Measurements from ENCODE around the gene INPP4B.
"Not testable (repeated sequence)": the region's sequence is repeated elsewhere in the genome, so short reads cannot be mapped to it uniquely, and the experiment has no call there.

Gene INPP4B

DNA sequence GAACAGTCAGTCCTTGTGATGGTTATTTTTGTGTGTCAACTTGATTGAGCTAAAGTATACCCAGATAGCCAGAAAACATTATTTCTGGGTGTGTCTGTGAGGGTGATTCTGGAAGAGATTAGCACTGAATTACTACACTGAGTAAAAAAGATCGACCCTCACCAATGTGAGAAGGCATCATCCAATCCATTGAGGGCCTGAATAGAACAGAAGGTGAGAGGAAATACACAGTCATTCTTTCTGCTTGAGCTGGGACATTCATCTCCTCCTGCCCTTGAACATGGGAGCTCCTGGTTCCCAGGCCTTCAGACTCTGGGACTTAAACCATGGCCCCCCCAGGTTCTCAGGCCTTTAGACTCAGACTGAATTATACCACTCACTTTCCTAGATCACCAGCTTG is 22.3 kb downstream of the INPP4B start:
- DNase-seq, result no peak

DNA sequence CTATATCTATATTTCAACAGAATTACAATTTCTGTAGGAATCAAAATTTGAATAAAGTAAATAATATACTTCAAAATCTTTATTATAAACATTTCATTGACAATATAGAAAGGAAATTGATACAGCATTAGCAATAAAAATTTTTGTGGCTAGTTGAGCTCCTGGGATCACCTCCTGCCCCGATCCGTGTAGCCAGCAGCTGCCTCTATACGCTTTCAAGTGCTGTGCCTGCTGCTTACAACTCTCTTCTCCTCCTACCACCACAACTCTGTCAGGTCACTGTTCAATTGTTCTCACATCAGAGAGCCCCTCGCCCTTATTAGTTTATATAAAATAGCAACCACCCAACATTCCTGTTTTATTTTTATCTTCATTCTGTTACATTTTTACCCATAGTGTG is 27.6 kb downstream of the INPP4B start:
- no peak for DNase-seq

DNA sequence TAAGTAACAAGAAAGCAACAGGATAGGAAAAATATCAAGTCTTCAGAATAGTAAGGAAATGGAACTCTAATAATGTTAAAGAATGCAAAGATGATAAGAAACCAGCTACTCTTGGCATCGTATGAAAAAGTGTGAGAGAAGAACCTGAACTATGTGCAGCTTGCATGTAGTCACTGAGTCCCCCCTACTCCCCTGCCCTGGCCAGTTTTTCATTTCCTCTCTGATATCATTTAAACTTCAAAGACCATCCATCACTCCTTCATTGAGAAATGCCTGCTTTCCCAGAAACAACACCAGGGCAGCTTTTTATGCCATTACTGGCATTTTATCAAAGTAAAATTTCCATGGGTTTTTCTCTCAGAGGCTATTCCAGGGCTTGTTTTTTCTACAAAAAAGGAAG is 28.1 kb downstream of the INPP4B start:
- DNase-seq, result no peak

DNA sequence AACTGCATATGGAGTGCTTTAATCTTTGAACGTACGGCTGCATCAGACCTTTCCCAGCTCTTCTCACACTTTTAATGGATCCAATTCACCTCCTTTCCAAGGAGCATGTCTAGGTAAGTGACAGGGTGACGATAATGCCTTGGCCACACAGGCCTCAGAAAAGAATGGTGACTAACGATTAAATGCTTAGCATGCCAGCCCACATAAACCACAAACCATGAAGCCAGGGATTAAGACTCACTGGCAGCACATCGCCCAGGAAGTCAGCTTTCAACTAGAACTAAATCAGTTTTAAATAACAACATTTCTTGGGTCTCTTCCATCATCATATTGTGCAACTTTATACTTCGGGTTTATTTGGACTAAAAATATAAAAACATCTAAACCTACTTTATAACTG is 28.7 kb downstream of the INPP4B start:
- no peak for DNase-seq

DNA sequence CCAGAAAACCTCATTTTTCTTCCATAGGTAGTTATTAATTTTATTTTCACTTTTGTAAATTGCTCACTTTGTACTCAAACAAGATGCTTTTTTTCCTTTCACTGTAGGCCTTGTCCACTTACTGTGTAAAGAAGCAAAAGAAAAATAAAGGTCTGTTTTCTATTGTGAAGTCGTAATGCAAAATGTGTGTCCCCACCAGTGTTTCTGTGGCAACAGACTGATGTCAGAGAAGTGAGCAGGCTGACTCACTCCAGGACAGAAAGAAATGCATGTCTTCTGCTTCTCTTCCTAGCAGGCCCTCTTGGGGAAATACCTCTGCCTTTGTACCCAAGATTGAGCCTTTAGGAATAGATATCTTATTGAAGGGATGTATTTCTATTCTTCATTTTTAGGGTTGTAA is 30.3 kb downstream of the INPP4B start:
- DNase-seq, result no peak

DNA sequence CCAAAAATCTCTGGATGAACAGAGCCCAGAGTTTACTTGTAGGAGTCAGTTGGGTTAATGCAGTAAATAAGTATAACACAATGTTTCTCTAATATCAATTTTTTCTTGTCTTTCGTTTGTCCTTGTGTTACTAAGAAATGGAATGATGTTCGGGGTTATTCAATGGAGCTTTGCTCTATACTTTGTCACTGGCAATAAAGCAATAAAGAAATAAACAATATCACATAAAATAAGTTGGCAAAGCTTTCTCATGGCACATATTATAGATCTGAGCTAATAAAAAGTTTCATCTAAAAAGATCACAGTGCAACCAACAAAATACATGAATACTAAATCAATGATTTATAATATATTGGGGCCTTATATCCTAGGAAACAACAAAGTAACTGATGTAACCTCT is 32.7 kb downstream of the INPP4B start:
- DNase-seq, result no peak

DNA sequence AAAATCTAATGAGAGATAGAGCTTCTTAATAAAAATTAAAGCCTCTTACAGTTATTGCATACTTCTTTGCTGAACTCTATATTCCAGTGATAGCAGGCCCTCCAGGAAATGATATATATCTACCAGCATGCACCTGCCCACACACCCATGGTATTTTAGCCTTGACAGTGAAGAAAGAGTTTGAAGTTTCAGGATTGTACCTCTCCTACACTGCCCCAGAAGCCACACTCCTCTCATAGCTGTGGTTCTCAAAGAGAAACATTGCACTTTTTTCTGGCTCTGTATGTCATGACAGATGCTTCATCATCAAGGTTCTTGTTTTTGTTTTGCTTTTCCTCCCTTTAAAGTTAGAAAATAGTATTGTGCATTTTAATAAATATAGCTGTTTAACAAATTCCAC is 34.0 kb downstream of the INPP4B start:
- DNase-seq, result no peak

DNA sequence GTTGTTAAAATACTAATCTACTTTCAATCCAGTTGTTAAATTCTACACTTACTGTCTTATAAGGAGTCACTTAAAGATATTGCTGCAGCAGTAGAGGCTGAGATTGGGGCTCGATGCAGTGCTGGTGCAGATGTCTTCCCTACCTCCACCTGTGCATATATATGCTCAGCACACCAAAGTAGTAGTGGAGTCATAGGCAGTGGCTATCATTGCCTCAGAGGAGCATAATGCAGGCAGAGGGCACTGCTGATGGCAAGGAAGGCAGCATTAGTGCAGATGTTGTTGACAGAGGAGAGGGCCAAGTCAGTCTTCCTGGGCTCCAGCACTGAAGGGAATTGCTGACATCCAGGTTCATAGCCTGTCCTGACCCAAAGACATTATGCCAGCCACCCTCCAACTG is 35.1 kb downstream of the INPP4B start:
- no peak for DNase-seq

DNA sequence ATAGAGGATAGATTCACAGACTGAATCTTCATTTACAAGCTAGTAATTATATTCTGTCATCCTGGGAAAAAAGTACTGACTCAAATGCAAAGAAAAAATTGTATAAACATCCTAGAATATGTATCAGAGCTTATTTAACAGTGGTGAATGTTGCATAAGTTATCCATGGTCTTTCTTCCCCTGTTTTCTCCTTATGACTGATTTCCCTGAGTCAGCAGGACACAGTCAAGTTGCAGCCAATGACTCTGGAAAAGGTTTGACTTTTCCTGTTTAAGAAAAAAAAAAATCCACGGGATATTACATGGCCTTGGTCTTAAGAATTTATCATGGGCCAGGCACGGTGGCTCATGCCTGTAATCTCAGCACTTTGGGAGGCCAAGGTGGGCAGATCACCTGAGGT is 36.5 kb downstream of the INPP4B start:
- no peak for DNase-seq

DNA sequence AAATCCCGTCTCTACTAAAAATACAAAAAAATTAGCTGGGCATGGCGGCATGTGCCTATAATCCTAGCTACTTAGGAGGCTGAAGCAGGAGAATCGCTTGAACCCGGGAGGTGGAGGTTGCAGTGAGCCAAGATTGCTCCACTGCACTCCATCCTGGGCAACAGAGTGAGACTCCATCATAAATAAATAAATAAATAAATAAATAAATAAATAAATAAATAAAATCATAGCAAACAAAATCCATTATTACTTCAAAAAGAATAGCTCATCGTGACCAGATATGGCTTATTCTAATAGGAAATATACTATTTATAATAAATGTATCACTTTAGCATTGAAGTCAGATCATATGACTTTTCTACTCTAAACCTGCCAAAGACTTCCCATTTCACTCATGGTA is 42.2 kb downstream of the INPP4B start:
- not testable (repeated sequence) for DNase-seq

DNA sequence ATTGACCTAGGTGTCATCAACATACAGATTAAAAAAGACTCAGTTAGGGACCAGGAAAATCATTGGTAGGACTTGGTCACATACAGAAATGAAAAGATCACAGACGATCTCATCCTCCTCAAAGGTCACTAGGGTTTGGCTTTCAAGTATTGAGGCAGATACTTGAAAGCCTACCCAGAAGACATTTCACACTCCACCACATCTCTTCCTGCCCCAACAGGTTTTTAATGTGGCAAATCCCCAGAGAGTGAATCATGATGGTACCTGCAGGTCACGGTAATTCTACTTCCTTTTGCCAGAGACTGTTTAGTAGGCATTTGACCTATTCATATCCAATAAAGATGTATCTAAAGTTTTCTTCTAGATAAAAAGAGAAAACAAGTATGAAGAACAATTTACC is 44.1 kb downstream of the INPP4B start:
- DNase-seq, result no peak

DNA sequence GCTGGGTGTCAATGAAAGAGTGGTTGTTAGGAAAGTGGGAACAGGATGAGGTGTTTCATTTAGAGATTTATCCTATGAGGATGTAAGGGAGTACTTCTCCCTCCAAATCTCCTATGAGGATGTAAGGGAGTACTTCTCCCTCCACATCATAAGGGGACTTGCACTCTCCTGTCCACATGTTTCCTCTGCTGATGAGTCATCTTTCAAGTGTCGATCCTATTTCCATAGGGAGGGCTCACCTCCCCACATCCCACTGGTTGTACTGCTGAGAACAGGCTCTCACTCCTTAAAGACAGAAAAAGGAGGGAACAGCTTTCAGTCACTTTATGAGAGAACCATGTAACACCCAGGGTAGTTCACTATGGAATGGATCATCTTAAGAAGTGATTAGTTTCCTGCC is 65.0 kb downstream of the INPP4B start:
- no peak for DNase-seq

DNA sequence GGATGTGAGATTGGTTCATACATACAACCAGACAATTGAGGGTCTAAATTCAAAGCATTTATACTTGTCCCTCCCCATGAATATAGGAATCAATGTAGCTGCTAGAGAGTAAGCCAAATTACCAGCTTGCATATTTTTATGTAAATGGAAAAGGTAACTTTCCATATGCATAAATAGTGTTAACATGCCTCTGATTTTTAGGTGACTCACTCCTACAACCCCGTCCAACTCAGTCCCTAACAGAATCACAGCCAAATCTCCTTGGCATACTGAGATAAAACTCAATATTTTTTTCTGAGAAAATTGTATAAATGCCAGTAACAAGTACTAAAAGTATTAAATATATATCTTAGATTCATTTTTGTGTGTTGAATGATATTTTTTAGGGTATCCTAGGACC is 67.2 kb downstream of the INPP4B start:
- DNase-seq, result no peak

DNA sequence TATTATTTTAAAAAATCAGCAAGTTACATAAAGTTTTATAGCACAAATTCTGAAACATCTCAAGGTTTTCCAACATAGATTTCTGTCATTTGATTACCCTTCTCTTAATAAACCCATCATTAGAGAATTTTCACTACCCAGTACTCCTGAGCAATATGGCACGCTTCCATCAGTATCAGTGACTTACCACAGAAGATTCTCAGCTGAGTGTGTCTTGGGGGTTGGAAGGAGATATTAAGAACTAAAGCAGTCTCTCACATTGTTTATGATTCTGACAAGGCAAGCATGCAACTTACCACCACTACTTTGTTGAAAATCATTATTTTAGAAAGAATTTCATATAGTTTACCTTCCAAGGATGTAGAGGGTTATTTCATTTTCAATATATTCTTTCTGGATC is 67.7 kb downstream of the INPP4B start:
- no peak for DNase-seq

DNA sequence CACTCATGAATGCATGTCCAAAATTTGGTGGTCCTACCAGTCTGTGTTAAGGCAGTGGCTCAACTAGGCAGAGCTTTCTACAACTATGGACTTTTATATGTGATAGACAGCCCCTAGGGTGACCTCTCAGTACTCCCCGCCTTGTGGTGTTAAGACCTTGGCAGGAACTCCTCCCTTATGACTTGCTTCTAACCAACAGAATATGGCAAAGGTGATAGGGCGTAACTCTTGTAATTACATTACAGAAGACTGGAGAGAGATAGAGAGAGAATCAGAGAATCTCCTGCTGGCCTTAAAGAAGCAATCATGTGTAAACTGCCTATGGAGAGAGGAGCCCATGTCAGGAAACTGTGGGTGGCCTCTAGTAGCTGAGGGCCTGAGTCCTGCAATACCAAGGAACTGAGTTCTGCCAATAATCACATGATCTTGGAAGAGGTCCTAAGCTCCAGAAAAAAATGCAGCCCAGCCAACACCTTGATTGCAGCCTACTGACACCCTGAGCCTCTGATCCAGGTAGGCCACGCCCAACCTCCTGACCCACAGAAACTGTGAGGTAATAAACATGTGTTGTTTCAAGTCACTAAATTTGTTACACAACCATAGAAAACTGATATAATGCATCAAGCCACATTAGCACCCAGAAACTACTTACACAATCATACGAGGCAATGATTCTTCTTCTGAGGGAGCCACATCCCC is 68.9 kb downstream of the INPP4B start:
- DNase-seq, result no peak

DNA sequence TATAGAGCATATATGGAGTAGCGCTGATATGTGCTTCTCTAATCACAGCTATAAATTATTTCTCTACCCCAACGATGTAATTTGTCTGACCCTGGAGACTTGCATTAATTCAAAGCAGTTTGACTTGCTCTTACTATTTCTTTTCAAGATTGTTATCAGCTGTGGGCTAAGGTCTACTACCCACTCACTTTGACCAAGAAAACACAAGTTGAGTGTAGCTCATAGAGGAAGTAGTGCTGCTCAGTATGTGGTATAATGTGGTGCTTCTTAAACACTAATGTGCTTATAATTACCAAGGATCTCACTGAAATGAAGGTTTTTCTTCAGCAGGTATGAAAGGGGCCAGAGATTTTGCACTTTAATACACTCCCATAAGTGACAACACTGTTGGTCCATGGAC is 70.1 kb downstream of the INPP4B start:
- DNase-seq, result no peak

DNA sequence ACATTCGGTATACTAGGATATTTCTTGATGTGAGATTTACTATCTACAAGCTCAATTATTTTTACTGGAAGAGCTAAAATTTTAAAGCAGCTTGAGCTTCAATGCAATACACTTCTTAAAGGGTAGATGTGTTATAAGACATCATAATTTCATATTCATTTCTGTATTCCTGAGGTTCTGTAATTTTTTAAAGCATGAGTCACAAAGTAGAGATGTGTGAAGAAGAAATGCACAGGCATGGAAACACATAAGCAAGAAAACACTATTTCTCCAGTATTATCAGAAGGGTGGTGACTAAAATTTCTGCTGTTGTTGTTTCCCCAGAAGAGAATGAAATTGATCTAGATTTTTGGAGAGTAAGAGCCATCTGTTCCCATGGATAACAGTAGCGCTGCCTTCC is 72.6 kb downstream of the INPP4B start:
- DNase-seq, result no peak

DNA sequence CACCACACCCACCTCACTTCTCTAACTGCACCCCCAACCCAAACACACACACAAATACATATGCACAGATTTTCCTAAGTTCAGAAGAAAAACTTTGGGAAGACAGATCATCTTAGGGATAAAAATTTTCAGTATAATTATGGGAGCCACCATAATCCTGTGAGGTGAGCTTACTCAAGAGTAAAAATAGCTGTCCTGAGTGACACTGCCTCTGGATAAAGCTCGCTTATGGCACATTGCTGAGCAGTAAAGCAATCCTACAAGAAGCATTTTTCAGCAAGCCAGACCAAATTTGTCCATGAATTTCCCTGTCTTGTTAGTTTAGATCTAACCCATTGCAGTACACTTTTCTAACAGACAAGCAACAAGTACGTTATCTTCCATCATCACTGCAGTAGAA is 83.8 kb downstream of the INPP4B start:
- no peak for DNase-seq

DNA sequence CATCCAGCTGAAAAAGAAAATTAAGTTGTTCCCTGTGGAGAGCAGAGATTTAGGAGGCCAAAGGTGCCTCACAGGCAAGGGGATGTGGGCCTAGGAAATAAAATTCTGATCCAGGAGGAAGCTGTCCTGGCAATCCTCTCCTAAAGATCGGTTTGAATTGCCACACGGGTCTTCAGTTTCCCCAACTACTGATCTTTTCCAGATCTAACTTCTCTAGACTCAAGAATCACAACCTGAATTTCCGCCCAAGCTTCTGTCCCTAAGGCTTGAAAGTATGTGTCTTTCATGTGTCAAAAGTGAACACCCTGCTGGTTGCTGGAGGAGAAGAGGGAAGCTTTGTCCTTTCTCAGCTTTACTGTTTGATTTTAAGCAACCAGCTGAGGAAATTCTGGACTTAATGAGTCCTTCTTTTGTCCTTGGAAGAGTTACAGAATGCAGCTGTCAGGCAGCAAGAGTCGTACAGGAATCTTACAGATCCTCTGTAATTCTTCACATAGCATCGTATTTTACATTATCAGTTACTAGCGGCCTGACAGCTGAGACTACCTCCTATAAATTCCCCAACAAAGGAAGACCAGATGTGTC is 93.8 kb downstream of the INPP4B start:
- no peak for DNase-seq

DNA sequence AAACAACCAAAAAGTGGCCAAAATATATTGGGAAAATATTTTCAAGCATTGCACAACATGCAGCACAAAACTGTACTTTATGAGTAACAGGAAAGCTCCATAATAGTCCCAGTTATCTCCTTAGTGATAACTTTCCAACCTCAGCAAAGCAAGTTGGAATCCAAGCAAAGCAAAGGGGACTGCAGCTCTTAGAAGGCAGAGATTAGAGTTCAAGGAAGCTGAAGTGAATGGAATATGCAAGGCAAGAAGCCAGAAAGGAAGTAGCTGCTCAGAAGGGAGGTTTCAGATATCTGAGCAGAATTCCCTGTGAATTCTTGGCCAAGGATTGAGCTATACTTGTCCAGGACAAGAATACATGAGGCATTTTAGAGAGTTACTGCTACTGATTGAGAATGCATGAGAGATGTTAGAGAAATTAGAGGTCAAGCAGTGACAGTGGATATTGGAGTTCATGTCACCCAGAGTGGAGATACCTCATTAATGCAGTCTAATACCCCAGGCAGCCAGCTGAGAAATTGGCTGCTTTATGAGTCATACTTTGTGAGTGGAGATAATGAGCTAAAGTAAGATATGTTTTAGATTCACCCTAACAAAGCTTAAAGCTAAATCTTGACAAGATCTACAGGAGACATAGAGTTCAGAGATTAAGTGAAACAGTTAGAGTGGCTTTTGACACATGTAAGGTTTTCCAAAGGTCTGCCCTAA is 102.8 kb downstream of the INPP4B start:
- no peak for DNase-seq

DNA sequence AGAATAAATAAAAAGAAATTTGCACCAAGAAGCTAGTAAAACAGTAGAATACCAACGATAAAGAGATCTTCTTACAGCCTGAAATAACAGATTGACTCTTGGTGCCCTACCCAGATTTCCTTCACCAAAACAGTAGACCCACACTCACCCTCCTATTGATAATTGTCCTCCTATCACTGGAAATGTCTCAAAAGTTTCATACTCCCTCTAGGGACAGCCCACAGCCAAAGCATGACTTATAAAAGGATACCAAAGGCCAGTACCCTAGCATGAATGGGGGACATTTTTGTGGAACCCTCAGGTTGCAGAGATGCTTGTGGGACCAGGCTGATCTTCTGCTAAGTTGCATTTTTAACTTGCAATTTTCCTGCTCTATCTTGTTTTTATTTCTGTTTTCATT is 104.1 kb downstream of the INPP4B start:
- no peak for DNase-seq

DNA sequence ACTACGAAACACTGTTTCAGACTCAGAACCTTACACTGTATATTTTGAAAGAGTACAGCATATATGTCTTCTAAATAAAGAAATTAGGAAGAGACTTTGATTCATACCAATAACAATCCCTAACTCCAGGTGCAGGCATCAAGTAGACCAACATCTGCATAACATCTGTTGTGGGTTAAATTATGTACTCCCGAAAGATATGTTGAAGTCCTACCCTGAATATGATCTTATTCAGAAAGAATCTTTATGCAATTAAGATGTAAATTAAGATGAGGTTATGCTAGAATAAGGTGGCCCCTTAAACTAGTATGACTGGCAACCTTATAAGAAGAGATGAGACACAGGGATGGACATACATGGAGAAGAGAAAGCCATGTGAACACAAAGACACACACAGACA is 117.9 kb downstream of the INPP4B start:
- DNase-seq, result no peak

DNA sequence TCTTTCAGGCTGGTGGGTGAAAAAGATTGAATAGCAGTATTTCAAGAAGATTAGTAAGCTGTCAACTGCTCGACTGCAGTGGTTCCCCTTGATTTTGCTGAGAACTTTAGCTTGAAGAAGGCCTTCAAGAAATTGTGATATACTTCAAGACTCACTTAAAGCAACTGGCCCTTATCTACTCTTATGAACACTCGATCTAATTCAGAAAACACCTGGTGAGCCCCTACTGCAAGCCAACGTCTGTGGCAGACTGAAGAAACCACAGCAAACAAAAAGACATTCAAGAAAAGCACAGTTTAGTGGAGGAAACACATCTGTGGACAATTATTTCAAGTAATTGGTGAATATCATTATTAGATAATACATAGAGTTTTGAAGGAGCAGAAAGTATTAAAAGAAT is 119.0 kb downstream of the INPP4B start:
- DNase-seq, result no peak

DNA sequence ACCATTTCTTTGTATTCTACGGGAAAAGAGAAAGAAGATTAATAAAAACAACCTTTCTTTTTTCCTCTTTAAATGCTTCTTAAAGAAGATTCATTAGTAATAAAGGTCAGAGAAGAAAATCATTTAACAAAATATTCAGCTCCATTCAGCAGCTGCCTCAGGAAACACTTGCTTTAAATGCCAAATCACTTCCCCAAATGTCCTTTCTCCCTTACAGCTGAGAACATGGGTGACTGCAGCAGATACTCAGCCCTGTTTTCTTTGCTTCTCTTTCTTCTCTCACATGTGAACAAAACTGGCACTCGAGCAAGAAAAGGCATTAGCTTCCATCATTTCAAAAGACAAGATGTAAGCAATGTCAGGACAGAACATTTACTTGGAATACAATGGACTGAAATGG is 120.2 kb downstream of the INPP4B start:
- DNase-seq, result no peak

DNA sequence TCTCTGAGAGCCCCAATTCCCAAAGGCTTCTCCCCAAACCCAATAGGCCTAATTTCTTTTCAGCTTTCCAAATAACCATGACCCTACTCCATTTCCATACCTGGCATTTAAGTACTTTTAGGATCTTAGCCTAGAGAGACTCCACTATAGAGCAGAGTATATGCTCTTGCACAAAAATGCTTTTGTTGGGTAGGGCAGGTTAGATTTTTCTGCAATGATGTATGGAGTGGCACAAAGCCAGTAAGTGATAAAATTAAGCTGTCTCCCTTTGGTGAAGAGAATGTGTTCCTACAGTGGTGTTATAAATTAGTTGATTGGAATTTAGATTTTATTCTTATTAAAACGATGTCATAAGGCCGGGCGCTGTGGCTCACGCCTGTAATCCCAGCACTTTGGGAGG is 124.9 kb downstream of the INPP4B start:
- no peak for DNase-seq

All from NCI-H1417 treated with DMSO at 0.1 percent for 48 hours (cell line).